Hindlimb muscle (tissue), 1 donor: Measurements from ENCODE around the gene C18orf63. TPM values are rescaled to one million over a fixed set of nuclear protein-coding genes. Genes with fewer than 3 reads are reported as not detected.
"Not testable (repeated sequence)": the region's sequence is repeated elsewhere in the genome, so short reads cannot be mapped to it uniquely, and the experiment has no call there.

Experiments
- DNase-seq: peaks from one replicate; pipeline ENCODE4 v3.0.0-alpha.2; 2013
- polyA plus RNA-seq: library from polyadenylated mRNA; unstranded; fragments of 120-200 nt; gene quantifications from one replicate; pipeline ENCODE4 v1.2.1, GENCODE V29; 2013; ENCODE audit not compliant: insufficient read length

The C18orf63 gene
- not detected for polyA plus RNA-seq

DNA sequence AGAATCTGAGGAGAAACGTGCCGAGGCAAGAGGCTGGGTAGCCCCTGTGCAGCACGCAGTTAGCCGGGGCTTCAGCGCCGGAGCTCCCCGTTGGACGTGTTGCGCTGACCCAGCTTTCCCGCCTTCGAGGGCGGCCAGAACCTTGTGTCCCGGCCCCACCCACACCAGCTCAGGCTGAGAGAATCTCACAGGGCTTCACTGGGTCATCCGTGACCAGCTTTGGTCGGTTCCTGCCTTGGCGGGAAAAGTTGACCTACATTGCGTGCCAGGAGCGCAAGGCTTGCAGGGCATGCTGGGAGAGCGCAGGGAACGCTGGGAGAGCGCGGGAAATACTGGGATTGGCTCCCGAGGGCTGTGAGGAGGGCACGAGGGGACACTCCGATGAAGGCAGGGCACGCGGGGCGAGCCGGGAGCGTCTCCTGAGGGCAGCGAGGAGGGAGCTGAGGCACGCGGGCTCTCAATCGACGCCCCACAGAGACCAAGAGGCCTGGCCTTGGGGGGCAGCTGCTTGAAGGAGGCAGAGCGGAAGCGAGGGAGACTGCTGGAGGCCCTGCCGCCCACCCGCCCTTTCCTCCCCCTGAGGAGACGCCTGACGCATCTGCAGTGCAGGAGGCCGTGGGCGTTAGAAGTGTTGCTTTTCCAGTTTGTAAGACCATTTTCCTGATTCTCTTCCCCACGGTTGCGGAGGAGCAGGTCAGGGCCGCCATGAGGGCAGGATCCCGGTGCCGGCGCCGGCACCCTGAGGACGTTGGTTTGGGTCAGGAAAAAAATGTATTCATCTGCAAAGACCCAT is at the start of gene C18orf63:
Gene C18orf63 (plus strand): TSS at position 376 of the 793 bp plus-strand sequence. CDS start 2,027 bp downstream, outside the sequence.
- no peak for DNase-seq

DNA sequence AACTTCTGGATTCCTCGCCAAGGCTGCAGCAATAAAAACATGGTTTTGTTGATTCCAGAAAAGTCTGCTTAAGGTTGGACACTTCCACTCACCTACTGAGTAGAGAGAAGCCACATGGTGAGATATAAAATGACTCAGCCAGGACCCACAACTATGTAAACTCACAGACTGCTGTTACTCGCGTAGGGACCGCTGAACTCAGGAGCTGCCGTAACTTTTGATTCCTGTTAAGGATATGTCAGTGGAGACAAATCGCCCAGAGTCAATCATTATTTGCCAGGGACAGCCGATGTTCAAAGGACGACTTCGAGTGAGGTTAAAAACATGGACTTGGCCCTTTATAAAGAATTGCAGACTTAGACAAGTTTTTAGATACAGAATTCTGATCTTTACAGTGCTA is 49.5 kb upstream of the C18orf63 start:
- DNase-seq, result no peak

DNA sequence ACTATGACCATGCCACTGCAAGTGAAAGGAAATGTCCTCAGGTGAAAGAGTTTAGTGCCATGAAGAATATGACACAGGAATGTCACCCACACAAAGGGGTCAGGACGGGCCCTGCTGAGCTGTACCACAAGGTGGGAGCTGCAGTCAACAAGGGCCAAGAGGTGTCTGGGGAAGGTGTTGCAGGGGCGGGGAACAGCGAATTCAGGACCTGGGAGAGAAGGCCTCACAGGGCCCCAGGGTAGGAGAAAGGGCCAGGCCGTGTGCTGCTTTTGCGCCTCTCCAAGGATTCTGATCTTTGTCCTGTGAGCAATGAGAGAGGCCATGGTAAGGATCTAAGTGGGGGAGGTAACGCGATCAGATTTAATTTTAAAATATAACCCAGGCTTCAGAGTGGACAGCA is 47.5 kb upstream of the C18orf63 start:
- no peak for DNase-seq

DNA sequence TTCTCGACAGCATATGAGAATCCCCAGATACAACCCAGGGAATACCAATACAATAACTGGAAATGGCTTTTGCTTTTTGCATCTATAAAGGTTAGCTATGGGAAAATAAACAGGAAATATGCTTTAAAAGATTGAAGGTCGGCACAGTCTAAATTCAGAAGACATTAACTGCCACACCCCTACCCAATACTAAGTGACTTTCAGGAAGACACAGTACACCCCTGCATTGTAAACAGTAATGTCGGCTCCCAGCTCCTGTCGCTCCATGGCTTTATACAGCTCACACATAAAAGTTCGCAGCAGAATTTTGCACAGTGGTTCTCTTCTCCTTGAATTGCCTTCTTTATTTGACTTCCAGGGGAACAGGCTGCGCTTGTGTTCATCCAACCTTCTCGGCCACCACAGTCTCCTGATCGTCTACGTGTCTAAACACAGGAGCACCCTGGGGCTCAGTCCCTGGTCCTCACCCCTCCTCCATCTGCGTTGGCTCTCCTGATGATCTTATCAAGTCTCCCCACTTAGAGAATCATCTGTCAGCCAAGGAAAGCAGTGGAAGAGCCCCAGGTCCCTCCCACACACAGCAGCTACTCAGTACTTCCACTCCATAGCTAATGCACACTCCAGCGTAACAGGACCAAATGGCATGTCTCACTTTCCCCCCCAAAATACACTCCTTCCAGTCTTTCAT is 46.6 kb upstream of the C18orf63 start:
- DNase-seq, result no peak

DNA sequence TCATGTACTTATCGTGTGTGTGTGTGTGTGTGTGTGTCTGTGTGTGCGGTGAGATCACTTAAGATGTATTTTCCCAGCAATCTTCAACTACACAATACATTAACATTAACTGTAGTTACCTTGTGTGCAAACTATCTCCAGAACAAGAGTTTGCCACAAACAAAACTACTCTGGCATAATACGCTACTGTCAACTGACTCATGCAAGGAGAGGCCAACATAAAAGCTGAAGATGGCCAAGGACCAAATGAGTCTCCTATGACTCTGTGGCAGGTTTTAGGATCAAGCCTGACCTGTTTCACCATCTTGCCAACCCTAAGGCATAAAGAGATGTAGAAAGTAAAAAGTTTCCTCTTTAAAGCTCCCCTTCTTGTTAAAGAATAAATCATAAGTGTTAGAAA is 44.0 kb upstream of the C18orf63 start:
- no peak for DNase-seq

DNA sequence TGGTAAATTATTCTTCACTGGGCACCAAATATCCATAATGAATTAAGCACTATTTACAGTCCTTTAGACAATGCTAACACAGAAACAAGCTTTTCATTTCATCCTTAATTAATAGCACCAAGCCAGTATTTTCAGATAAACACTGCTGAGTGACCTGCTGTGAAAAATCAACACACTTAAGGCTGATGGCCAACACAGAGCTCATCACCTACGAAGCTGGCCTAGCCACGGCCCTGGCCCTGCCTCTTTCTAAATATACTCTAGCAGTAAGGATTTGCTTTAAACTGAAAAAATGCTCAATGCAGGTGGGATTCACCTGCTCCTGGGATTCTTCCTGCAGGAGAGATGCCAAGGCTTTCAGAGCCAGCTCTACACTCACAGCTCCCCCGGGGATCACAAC is 42.2 kb upstream of the C18orf63 start:
- no peak for DNase-seq

DNA sequence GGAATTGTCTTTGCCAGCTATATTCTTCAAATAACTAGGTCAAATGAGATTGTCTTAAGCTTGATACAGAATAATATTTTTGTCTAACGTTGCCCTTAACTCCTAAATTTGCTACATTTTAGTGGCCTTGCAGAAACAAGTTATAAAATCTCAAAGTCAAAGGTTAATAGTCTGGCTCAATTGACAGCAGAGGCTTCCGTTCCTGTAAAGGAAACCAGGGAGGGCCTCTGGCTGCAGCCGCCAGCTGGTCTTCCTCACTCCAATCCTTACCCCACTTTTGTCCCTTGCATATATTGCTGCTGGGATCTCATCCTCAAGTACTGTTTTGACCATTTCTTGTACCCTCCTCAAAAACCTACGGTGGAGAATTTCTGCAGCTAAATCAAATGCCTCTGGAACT is 40.9 kb upstream of the C18orf63 start:
- no peak for DNase-seq

DNA sequence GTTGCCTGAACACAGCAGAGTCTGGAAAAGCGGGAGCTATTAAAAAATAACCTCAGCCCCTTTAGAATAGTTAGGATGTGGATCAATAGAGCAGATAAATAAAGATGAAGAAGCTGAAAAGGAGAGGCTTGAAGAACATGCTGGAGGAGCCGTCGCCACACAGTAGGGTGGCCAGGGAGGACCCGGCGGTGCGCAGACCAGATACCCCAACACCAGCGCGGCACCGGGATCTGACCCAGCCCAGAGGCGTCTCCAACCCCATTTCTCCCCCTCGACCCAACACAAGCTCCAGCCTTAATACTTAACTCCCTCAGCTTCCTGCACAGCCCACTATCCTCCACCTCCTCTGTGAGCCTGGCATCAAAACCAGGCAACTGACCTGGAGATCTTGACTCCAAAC is 39.9 kb upstream of the C18orf63 start:
- no peak for DNase-seq

DNA sequence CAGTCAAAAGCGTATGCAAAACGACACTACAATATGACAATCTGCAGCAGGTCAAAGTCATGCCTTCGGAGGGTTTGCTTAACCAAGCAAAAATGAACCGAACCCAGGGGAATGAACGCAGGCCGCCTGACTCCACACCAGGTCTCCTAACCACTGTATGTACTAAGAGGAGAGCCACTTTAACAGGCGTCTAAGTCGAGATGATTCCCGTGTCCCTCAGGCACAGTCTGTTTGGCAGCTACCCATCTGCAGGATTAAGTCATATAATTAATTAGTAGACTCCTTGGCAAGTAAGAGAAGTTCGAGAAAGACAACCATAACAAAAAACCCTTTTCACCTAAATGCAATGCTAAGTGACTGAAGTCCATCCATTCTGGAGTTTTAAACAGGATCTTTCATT is 39.0 kb upstream of the C18orf63 start:
- DNase-seq, result no peak

DNA sequence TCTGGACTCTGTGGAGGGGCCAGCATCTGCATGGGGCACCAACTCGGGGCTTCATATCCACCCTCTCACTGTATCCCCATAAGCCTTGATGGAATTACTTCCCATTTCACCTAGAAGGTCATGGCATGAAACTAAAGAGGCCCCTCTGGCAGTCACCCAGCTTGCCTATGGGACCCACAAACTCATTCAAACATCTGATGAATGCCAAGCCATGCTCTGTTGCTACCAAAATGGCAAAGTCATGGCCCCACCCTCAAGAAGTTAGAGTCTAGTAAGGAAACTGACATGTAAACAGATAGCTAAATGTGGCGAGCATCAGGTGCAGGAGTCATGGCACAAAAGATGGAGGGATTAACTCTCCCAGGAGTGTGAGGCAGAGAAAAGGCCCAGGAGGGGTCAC is 38.3 kb upstream of the C18orf63 start:
- DNase-seq, result no peak

DNA sequence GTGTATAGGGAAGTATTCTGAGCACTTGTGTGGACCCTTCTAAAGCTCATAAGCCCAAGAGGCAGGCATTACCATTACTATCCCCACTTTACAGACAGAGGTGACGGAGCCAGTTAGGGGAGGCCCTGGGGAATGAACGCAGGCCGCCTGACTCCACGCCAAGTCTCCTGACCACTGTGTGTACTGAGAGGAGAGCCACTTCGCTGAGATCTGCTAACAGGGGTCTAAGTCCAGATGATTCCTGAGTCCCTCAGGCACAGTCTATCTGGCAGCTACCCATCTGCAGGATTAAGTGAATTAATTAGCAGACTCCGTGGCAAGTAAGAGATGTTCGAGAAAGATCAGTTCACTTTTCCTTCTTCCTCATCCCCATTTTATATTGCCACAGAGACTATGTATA is 37.6 kb upstream of the C18orf63 start:
- DNase-seq, result no peak

DNA sequence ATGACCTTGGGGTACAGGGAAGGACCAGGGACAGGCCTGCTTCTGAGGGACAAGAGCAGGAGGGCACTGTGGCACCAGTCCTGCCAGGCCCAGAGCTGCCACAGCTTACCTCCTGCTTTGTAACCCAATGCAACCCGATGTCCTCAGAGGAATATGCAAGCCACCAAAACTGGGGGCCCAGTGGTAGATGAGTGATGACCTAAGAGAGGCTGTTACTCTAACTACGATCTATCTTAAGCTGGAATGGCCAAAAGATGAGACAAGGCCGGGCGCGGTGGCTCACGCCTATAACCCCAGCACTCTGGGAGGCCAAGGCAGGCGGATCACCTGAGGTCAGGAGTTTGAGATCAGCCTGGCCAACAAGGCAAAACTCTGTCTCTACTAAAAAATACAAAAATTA is 36.7 kb upstream of the C18orf63 start:
- no peak for DNase-seq

DNA sequence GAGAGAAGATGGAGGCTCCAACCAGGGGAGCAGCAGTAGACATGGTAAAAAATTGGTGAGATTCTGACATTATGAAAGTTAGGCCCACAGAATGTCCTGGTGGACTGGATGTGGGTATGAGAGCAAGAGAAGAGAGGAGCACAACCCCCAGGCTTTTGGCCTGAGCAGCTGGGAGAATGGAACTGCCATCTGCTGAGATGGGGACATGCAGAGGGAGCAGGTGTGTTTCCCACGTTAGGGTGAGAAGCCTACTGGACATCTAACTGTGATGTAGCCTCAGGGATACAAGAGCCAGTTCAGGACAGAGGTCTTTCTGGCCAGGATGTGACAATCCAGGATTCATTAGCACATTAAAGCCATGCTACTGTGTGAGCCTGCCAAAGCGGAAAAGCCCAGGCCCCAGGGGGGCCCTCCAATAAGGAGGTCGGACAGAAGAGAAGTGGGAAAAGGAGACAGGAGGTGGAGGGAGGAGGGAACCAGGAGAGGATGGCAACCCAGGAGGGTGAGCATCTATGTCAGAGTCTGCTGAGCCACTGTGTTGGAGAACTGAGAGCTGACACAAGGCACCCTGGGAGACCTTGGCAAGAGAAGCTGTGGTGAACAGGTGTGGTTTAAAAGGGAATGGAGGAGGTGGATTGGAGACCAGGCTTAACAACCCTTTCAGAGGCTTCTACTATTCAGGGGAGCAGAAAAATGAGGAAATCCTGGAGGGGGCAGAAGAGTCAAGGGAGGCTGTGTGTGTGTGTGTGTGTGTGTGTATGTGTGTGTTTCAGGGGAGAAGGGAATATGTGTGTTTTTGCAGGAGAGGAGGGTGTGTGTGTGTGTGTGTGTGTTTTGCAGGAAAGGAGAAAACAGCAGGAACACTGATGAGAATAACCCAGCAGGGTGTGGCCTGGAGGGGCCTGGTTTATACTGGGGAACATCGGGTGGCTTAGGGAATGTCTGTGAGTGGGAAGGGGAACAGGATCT is 34.3 kb upstream of the C18orf63 start:
- DNase-seq, result no peak

DNA sequence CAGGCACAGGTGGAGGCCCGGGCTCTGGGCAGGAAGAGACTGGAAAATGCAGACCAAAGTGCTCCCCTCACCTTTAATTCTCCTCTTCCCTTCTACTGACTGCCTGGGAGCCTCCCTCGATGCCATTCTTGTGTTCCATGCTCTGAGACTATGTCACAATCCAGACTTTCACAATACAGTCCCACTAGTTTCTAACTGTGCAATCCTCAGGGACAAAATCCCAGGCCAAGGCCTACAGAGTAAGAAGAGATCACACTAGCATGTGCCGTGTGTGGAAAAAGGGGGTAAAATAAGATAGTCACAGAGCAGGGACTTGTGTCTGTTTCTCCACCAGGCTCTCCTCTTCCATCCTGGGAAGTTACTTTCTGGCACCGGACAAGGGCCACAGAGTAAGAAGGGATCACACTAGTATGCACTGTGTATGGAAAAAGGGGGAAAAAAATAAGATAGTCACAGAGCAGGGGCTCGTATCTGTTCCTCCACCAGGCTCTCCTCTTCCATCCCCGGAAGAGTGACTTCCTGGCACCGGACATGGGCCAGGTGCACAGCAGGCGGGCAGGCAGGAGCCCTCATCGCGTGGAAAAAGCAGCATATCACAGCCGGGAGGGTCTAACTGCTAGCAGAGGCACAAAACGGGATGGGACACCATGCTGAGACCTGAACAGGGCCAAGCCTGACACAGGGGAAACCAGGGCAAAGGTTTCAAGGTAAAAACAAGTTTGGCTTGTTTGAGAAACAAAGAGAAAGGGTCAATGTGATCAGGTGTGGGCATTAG is 33.5 kb upstream of the C18orf63 start:
- DNase-seq, result no peak

DNA sequence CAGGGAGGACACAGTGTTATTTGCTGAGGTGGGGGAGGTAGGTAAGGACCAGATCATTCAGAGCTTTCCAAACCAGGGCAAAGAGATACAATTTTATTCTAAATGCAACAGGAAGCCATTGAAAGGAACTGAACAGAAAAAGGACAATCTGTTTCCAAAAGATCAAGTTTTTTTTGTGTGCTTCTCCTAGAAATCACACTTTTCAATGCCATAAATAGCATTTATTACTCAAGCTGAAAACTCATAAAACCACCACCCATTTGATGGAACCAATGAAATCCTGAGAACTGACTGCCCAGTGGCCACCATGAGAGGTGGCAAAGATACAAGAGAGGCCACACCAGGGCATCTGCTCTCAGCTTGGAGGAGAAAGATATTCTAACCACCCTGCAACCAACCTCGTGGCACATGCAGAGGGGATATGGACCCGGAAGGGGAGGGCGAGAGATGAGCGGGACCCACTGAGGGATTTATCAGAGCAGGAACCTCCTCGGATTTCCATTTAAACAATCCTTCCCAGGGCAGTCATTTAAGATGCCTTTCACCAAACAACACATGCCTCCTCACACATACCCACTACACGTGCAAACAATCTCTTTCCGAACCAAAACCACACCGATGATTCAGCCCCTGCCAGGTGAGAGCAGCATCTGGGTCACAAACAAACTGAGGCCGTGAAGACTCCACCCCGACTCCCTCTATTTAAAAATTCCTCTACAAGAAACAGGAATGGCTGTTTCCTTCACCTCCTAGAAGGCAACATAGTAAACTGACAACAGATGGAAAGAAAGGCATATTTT is 32.7 kb upstream of the C18orf63 start:
- no peak for DNase-seq

DNA sequence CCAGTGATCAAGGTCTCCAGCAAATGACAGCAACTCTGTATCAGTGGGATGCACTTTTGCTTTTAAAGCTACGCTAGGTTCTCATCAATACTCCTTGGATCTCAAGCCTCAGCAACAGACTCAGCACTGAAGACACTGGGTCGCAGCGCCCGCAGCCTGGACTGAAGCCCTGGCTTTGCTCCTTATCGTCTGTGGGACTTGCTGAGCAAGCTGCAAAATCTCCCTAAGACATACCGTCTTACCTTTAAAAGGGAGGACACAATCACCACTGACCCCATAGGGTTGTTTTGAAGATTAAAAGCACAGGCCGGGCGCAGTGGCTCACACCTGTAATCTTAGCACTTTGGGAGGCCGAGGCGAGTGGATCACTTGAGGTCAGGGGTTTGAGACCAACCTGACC is 32.0 kb upstream of the C18orf63 start:
- no peak for DNase-seq

DNA sequence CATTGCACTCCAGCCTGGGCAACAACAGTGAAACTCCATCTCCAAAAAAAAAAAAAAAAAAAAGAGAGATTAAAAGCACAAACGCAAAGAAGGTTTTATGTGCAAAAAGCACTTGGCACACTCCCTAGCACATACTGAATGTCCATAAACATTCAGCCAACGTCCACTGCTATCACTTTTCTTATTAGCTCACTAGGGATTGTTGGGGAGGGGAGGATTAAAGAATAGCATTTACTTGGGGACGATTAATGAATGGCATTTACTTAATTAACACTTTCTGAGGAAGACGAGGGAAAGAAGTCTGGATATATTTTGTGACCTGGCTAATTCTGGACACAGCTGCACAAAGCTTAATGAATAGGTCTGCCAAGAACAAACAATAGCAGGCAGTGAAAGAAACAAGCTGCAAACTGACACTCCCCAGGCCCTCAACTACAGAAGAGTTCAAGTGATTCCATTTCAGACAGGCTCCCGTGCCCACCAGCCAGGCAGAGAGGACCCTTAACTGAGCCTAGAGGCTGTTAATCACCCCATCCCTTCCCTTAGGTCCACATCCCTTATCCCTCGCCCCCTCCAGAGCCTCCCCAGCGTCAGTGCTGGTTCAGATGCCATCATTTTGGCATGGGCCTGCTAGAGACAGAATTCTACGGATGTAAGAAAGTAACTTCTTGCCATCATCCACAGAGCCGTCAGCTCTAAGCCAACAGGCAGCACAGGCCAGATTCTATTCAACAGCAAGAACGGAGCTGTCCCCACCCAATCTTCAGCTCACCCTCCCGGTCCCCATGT is 31.3 kb upstream of the C18orf63 start:
- DNase-seq, result peak; percentile 28

DNA sequence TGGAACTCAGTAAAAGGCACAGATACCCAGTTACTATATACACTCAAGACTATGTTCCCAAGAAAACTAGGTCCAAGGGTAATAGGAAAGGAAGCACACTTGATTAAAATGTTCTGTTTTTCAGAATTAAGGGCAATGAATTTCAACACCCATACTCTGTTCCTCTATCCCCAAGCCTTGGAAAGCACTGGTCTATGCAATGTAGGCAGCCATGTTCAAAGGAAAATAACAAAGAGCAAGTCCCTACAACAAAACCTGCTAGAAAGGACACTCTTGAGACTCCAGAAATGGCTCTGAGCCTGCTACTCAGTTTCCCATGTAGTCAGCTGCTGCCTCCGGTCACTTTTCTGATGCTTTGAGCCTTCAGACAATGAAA is 30.7 kb upstream of the C18orf63 start:
- no peak for DNase-seq

DNA sequence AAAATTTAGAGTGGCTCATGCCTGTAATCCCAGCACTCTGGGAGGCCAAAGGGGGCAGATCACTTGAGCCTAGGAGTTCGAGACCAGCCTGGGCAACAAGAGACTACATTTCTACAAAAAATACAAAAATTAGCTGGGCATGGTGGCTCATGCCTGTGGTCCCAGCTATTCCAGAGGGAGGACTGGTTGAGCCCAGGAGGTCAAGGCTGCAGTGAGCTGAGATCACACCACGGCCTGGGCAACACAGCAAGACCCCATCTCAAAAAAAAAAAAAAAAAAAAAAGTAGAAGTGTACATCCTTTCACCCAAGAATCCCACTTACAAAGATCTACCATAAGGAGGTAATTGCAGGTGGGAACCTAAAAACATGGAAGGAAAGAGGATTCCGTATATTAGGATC is 30.1 kb upstream of the C18orf63 start:
- DNase-seq, result not testable (repeated sequence)

DNA sequence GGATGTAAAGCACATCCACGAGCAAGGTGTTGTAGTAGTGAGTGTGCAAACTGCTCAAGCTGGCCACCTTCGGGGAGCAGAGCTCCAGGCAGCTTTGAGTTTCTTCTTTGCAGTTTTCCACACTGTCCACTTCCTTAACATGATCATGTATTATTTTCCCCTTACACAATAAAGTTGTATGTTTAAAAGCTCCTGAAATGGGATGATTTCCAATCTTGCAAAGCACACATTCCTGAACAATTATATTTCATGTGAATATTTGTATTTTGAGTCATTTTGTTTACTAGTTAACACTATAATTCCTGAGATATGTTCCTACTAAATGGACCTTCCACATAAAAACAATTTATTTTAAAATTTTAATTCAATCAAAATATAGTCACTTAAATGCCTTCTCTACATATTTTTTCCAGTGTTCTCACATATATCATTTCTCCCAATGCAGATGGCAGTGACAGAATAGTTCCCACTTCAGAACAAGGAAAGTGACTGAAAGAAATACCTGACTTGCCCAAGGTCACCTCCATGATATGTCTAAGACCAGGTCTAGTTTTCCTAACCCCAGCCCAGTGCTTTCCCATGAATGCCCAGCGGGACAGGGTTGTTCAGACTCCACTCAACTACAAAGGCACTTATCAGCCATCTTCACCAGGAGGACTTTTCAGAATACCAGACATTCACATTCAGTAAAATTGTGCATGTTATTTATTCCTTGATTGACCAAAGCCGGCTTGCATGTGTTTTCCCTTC is 29.4 kb upstream of the C18orf63 start:
- no peak for DNase-seq
